H9 (cell line): Measurements from ENCODE around the gene LMBRD2. TPM values are rescaled to one million over a fixed set of nuclear protein-coding genes. Genes with fewer than 3 reads are reported as not detected.

ENCODE experiments used
- DNase-seq: peaks from one replicate; pipeline ENCODE4 v3.0.0-alpha.2; 2017
- H2AFZ ChIP-seq: one replicate; pipeline ENCODE4 v1.6.1; 2013; ENCODE audit warnings: mild to moderate bottlenecking, low read length, control low read depth, moderate library complexity
- H2AK5ac ChIP-seq: 2 replicates; pipeline ENCODE4 v1.6.1; 2013; ENCODE audit warnings: low read length, control low read depth, mixed read lengths; ENCODE audit not compliant: insufficient read length
- H2BK120ac ChIP-seq: one replicate; pipeline ENCODE4 v1.6.1; 2013; ENCODE audit warnings: low read depth, mild to moderate bottlenecking, low read length, control low read depth, inconsistent platforms; ENCODE audit not compliant: poor library complexity, severe bottlenecking
- H2BK12ac ChIP-seq: 2 replicates; pipeline ENCODE4 v1.6.1; 2013; ENCODE audit warnings: low read length, control low read depth, mixed read lengths, low read depth; ENCODE audit not compliant: insufficient read length
- H2BK15ac ChIP-seq: 2 replicates; pipeline ENCODE4 v1.6.1; 2013; ENCODE audit warnings: low read depth, low read length, control low read depth
- H2BK20ac ChIP-seq: one replicate; pipeline ENCODE4 v1.6.1; 2013; ENCODE audit warnings: low read depth, mild to moderate bottlenecking, low read length, control low read depth, inconsistent platforms; ENCODE audit not compliant: poor library complexity, severe bottlenecking
- H2BK5ac ChIP-seq: 2 replicates; pipeline ENCODE4 v1.6.1; 2013; ENCODE audit warnings: low read length, control low read depth, mixed read lengths; ENCODE audit not compliant: insufficient read length
- H3K14ac ChIP-seq: 2 replicates; pipeline ENCODE4 v1.6.1; 2013; ENCODE audit warnings: low read length, control low read depth; ENCODE audit not compliant: insufficient read depth
- H3K18ac ChIP-seq: 2 replicates; pipeline ENCODE4 v1.6.1; 2013; ENCODE audit warnings: low read depth, mild to moderate bottlenecking, mixed read lengths, low read length, control low read depth; ENCODE audit not compliant: insufficient read length
- H3K23ac ChIP-seq: 2 replicates; pipeline ENCODE4 v1.6.1; 2013; ENCODE audit warnings: low read length, control low read depth, mixed read lengths, low read depth; ENCODE audit not compliant: insufficient read length
- H3K23me2 ChIP-seq: 2 replicates; pipeline ENCODE4 v1.6.1; 2013; ENCODE audit warnings: low read depth, mild to moderate bottlenecking, mixed read lengths, low read length, control low read depth; ENCODE audit not compliant: insufficient read length, poor library complexity, severe bottlenecking
- H3K27ac ChIP-seq: 2 replicates; pipeline ENCODE4 v1.5.1; 2013; ENCODE audit warnings: low read length, control low read depth, mixed read lengths, low read depth; ENCODE audit not compliant: insufficient read length
- H3K27me3 ChIP-seq: 2 replicates; pipeline ENCODE4 v1.6.1; 2013; ENCODE audit warnings: low read length, control low read depth, inconsistent platforms; ENCODE audit not compliant: insufficient read depth
- H3K4ac ChIP-seq: 2 replicates; pipeline ENCODE4 v1.6.1; 2013; ENCODE audit warnings: low read depth, mild to moderate bottlenecking, control low read depth, inconsistent platforms, low read length, moderate library complexity
- H3K4me1 ChIP-seq: 2 replicates; pipeline ENCODE4 v1.6.1; 2013; ENCODE audit warnings: low read length, control low read depth, inconsistent platforms; ENCODE audit not compliant: insufficient read depth
- H3K4me2 ChIP-seq: 2 replicates; pipeline ENCODE4 v1.6.1; 2013; ENCODE audit warnings: low read length, control low read depth, mixed read lengths; ENCODE audit not compliant: insufficient read length, insufficient read depth
- H3K56ac ChIP-seq: 2 replicates; pipeline ENCODE4 v1.6.1; 2013; ENCODE audit warnings: low read depth, mild to moderate bottlenecking, mixed read lengths, low read length, control low read depth; ENCODE audit not compliant: insufficient read length
- H3K79me1 ChIP-seq: 2 replicates; pipeline ENCODE4 v1.6.1; 2013; ENCODE audit warnings: low read depth, mild to moderate bottlenecking, moderate library complexity, low read length, control low read depth, inconsistent platforms; ENCODE audit not compliant: insufficient read depth, poor library complexity, severe bottlenecking
- H3K79me2 ChIP-seq: 2 replicates; pipeline ENCODE4 v1.6.1; 2013; ENCODE audit warnings: low read length, control low read depth, inconsistent platforms; ENCODE audit not compliant: insufficient read depth
- H3K9ac ChIP-seq: 2 replicates; pipeline ENCODE4 v1.6.1; 2013; ENCODE audit warnings: low read length, control low read depth, mixed read lengths; ENCODE audit not compliant: insufficient read length; ENCODE audit errors: extremely low read depth
- H3K9me3 ChIP-seq: one replicate; pipeline ENCODE4 v1.6.1; 2013; ENCODE audit warnings: low read depth, low read length, inconsistent platforms; ENCODE audit not compliant: control insufficient read depth
- H3T11ph ChIP-seq: one replicate; pipeline ENCODE4 v1.6.1; 2013; ENCODE audit warnings: mild to moderate bottlenecking, low read length, control low read depth, inconsistent platforms
- H4K20me1 ChIP-seq: one replicate; pipeline ENCODE4 v1.6.1; 2013; ENCODE audit not compliant: control insufficient read depth, insufficient read length, insufficient read depth
- H4K5ac ChIP-seq: 2 replicates; pipeline ENCODE4 v1.6.1; 2013; ENCODE audit warnings: low read depth, mild to moderate bottlenecking, mixed read lengths, low read length, control low read depth; ENCODE audit not compliant: insufficient read length
- H4K8ac ChIP-seq: replicated peaks from 2 replicates; pipeline ENCODE4 v1.6.1; 2013; ENCODE audit warnings: low read length, control low read depth, mixed read lengths, low read depth; ENCODE audit not compliant: insufficient read length
- H4K91ac ChIP-seq: 2 replicates; pipeline ENCODE4 v1.6.1; 2013; ENCODE audit warnings: low read depth, mild to moderate bottlenecking, moderate library complexity, mixed read lengths, low read length, control low read depth; ENCODE audit not compliant: insufficient read length
- H3K27ac Mint-ChIP-seq, 3 experiments: 2 replicates in 2 of 3; 3 replicates in 1 of 3; pipeline ENCODE4 v1.8.0; 2020 to 2021; ENCODE audit warnings: mixed read lengths in 3 of 3, mild to moderate bottlenecking in 1 of 3, moderate library complexity in 1 of 3
- H3K27me3 Mint-ChIP-seq: 2 replicates; pipeline ENCODE4 v1.8.0; 2021; ENCODE audit warnings: low read depth, mild to moderate bottlenecking, moderate library complexity, mixed read lengths
- H3K36me3 Mint-ChIP-seq, 3 experiments: 2 replicates in 2 of 3; 3 replicates in 1 of 3; pipeline ENCODE4 v1.8.0; 2020 to 2021; ENCODE audit warnings: low read depth in 3 of 3, mixed read lengths in 3 of 3; ENCODE audit not compliant: insufficient read depth in 1 of 3
- H3K4me1 Mint-ChIP-seq, 2 experiments: 2 replicates each; pipeline ENCODE4 v1.8.0; 2020; ENCODE audit warnings: mixed read lengths in 2 of 2
- H3K4me3 Mint-ChIP-seq, 2 experiments: 2 replicates in 1 of 2; 3 replicates in 1 of 2; pipeline ENCODE4 v1.8.0; 2020 to 2021; ENCODE audit warnings: mild to moderate bottlenecking in 2 of 2, mixed read lengths in 2 of 2, moderate library complexity in 1 of 2
- H3K9me3 Mint-ChIP-seq, 2 experiments: 2 replicates in 1 of 2; 3 replicates in 1 of 2; pipeline ENCODE4 v1.8.0; 2020; ENCODE audit warnings: mild to moderate bottlenecking in 2 of 2, mixed read lengths in 2 of 2, moderate library complexity in 1 of 2
- CTCF ChIP-seq: fragments of 200-600 bp; sonication (generic); conservative IDR thresholded peaks from 3 replicates; pipeline ENCODE4 v1.8.0; 2021; ENCODE audit warnings: antibody characterized with exemption, mild to moderate bottlenecking
- total RNA-seq: library from RNA; stranded (reverse); gene quantifications from 2 replicates; pipeline ENCODE4 v1.2.1, GENCODE V29; 2021

LMBRD2 gene
- total RNA-seq, 1 experiment from 2014 or later: 5.3 TPM

- no peak overlapping the region for H3K4me2 ChIP-seq
- no peak overlapping the region for H3K18ac ChIP-seq
- H2AK5ac ChIP-seq: no peak overlapping the region
- no peak overlapping the region for H3K23ac ChIP-seq
- H3K9ac ChIP-seq: no peak overlapping the region
- Mint-ChIP-seq H3K4me3 (no peak overlapping the region), H3K27me3 (no peaks in the 10 kb centered on the region), H3K4me1 (no peaks in the 10 kb centered on the region), H3K36me3 (peaks cover 5 to 16% (median 7%) of the 10 kb centered on the region in 3 experiments; a peak in 5 of 7 replicates), H3K27ac (no peak overlapping the region), H3K9me3 (no peaks in the 10 kb centered on the region)
- no peak for TF ChIP-seq CTCF
- no peaks in the 10 kb centered on the region for H3K79me1 ChIP-seq
- no peaks in the 10 kb centered on the region for H3K79me2 ChIP-seq
- no peak overlapping the region for H2BK120ac ChIP-seq
- no peak overlapping the region for H3K14ac ChIP-seq
- no peak overlapping the region for H2AFZ ChIP-seq
- no peak for DNase-seq
- no peak overlapping the region for H3T11ph ChIP-seq
- H2BK20ac ChIP-seq: no peak overlapping the region
- no peak overlapping the region for H3K4ac ChIP-seq
- no peak overlapping the region for H2BK12ac ChIP-seq
- no peaks in the 10 kb centered on the region for H4K20me1 ChIP-seq
- no peaks in the 10 kb centered on the region for H3K9me3 ChIP-seq
- H3K4me1 ChIP-seq: no peaks in the 10 kb centered on the region
- no peak overlapping the region for H4K8ac ChIP-seq
- H2BK15ac ChIP-seq: no peak overlapping the region
- no peaks in the 10 kb centered on the region for H3K27me3 ChIP-seq
- H2BK5ac ChIP-seq: no peak overlapping the region
- H4K5ac ChIP-seq: no peak overlapping the region
- no peak overlapping the region for H4K91ac ChIP-seq
- no peak overlapping the region for H3K27ac ChIP-seq
- no peaks in the 10 kb centered on the region for H3K23me2 ChIP-seq
- H3K56ac ChIP-seq: no peak overlapping the region
Observed at GRCh38 chr5:36198281-36198680, 46.6 kb upstream of the LMBRD2 start.
